Raji (cell line): ENCODE measurements around the gene ARL10.

ENCODE experiments used
- POLR2A ChIP-seq: IDR thresholded peaks from 2 replicates; pipeline ENCODE4 v1.6.1; 2011; ENCODE audit warnings: low read depth, low read length, control low read depth; ENCODE audit not compliant: insufficient read depth

ARL10 gene

DNA sequence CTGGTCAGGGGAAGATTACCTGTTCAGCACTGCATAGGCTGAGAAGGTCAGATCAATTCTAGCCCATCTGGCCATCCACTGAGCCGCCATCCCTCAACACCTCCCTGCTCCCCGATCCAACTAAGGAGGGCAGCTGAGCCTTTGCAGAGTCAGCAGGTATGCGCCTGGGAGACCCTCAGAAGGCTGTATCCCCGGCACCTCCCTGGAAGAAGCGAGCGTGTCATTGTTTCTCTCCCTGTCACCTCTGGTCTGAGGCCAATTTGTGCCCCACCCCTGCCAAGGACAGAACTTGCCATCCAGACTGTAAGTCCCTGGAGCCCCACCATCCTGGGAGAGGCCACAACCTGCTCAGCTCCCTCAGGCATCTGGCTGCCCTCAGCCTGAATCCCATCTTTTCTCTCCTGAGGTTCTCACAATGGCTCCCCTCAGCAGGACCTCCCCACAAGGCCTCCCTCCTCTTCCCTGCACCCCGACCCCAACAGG lies 48.5 kb downstream of the ARL10 start:
- no peak for TF ChIP-seq POLR2A

GRCh38 chr5:176414704-176415103 lies 49.4 kb downstream of the ARL10 start:
- no peak for TF ChIP-seq POLR2A

DNA sequence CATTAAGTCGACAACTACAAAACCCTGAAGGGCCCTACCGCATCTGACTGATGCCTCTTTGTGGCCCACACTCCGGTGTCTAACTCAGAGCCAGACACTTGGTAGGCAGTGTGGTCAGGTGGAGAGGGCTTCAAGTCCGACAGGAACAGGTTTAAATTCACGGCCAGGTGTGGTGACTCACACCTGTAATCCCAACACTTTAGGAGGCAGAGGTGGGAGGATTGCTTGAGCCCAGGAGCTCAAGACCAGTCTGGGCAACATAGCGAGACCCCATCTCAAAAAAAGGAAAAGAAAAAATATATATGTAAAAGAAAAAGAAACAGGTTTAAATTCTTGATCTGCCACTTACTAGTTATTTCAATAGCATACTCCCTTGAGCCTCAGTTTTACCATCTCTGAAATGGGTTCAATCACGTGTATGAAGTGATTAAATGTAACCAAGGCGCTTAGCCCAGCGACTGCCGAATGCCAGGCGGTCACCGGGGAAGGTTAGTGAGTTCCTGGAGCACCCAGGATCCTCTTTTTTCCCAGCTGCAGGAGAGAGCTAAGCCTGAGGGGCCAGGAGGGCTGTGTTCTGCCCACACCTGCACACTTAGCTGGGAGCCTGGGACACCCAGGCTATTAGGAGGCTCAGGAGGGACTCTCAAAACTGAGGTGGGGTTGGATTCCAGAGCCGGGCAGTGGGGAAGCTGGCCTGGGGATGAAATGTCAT lies 50.1 kb downstream of the ARL10 start:
- no peak for TF ChIP-seq POLR2A

DNA sequence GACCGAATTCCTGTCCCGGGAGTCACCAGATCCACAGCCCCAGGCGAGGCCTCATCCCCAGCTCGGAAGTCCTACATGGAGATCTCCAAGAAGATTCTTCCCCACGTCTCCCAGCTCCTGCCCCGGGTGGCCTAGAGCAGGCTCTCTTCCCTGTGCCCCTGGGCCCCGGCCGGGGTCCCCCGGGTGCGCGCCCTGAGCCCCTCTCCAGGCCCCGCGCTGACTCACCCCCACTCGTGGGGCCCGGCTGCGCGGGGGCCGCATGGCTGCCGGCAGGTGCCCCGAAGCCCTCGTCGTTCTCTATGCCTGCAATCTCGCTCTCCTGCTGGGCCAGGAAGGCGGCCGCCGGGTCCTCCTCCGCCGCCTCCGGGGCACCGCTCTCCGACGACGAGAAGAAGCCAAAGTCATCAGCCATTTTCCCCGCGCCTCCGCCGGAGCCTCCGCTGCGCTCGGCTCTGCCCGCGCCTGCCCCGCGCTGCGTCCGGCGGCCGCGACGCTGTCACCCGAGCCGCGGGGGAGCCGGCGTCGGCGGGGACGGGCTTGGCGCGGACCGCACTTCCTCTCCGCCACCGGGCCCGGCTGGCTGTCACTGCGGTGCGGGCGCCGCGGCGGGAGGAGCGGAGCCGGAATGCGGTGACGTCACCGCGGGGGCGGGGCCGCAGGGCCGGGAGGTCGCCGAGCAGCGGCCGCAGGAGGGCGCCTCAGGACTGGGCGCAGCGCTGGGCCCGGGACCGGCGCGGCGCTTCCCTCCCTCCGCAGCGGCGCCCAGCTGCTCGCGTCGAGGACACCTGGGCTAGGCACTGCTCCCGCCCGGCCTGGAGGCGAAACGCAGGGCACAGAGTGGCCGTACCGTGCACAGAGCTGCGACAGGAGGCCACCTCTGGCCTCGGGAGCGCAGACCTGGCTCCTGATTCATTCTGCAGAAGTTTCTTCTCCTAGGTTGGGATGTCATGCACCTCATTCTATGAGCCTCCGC lies 51.0 kb downstream of the ARL10 start, which contains the start of gene CLTB:
TSS of gene CLTB (minus strand) at position 588 of the 973 bp plus-strand sequence. CDS start at position 412, 176 bp downstream.
- peak; percentile 31; the same call in 1 of the 2 replicates for TF ChIP-seq POLR2A

DNA sequence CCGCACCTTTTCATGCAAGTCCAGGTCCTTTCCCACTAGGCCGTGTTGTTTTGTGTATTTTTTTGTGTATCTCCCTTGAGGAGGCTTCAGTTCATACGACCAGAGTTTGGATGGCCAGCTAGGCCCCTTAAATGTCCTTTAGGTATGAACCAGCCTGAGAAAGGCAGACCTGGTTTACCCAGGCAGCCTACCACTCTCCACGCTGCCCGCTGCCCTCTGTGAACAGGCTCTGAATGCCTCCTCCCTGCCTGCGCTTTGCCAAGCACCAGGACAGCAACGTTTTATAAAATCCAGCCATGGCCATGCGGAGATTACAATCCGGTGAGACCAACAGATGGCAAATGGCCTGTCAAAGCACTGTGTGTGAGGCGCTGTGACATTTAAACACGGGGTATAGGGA lies 51.7 kb downstream of the ARL10 start:
- TF ChIP-seq POLR2A, result no peak

GRCh38 chr5:176418251-176418650 lies 53.0 kb downstream of the ARL10 start:
- TF ChIP-seq POLR2A, result no peak

GRCh38 chr5:176420086-176420485 lies 54.8 kb downstream of the ARL10 start:
- no peak for TF ChIP-seq POLR2A

DNA sequence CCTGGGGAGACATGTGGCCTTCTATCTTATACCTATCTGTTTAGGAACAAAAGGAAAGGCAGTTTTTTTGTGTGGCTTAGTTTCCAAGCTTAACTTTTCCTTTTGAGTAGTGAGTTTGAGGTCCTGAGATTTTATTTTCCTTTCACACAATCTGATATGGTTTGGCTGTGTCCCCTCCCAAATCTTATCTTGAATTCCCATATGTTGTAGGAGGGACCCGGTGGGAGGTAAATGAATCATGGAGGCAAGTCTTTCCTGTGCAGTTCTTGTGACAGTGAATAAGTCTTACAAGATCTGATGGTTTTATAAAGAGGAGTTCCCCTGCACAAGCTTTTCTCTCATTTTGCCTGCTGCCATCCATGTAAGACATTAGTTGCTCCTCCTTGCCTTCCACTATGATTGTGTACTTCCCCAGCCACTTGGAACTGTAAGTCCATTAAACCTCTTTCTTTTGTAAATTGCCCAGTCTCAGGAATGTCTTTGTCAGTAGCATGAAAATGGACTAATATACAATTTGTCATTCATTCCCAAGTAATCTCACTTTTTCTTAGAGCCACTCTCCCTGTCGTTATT lies 55.8 kb downstream of the ARL10 start:
- TF ChIP-seq POLR2A, result no peak

- TF ChIP-seq POLR2A, result no peak
These were observed 58.9 kb downstream of the ARL10 start for GRCh38 chr5:176424181-176424580.

GRCh38 chr5:176425138-176425537 lies 59.9 kb downstream of the ARL10 start:
- TF ChIP-seq POLR2A, result no peak

GRCh38 chr5:176425791-176426190 lies 60.5 kb downstream of the ARL10 start:
- TF ChIP-seq POLR2A, result no peak

DNA sequence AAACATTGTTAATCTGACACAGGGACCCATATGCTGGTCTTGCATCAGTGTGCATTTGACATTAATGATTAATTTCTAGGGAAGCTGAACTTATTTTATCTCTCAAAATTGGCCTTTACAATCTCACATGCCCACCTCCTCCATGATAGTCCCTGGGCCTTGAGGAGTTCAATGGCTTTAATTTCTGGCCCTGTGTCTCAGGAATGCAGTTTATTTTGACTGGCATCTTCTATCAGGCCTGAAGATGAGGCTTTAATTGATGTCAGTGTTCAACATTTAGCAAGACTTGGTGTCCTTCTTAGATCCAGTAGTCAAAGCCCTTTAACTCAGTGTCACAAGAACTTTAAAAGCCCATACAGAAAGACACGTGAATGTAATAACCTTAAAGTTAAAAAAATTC lies 61.6 kb downstream of the ARL10 start:
- TF ChIP-seq POLR2A, result no peak

GRCh38 chr5:176427971-176428370 lies 62.7 kb downstream of the ARL10 start:
- no peak for TF ChIP-seq POLR2A

GRCh38 chr5:176429972-176430371 lies 64.7 kb downstream of the ARL10 start:
- no peak for TF ChIP-seq POLR2A
